ENCODE data around the gene CIITA.

Gene CIITA

DNA sequence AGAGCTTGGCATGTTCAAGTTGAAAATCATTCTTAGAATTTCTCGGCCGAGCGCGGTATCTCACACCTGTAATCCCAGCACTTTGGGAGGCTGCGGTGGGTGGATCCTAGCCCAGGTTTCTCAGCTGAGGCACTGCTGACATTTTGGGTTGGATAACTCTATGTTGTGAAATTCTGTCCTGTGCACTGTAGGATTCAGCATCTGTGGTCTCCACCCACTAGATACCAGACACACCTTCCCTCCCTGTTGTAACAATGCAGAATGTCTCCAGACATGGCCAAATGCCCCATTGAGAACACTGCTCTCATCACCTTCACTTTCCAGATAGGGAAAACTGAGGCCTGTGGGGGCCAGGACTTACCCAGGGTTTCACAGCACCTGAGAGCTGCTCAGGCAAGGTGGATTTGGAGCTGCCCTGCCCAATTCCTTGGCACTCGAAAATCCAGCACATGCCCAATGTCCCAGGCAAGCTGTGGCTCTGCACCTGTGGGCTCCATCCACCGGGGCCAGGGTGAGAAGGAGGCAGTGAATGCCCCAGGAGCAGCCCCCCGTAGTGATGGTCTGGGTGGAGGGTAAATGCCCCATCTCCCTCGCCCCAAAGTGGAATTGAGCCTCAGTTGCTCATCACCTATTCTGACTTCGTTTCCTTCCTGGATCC, 38.3 kb upstream of the CIITA start:
- no peaks in the 10 kb centered on the region for H4K20me1 ChIP-seq (ENCODE audit: control insufficient read depth, insufficient read depth, low read depth, low read length)
- no peaks in the 10 kb centered on the region for H3F3A ChIP-seq (ENCODE audit: control insufficient read depth, insufficient read depth)
- H3K27ac ChIP-seq (ENCODE audit: low read depth, low read length): no peak overlapping the region
- H3K4me2 ChIP-seq (ENCODE audit: low read length): no peak overlapping the region
- no peaks in the 10 kb centered on the region for H3K9me3 ChIP-seq (ENCODE audit: control insufficient read depth, insufficient read depth, low read length)
- H3K9me2 ChIP-seq (replicated peaks; ENCODE audit: control insufficient read depth, low read length): no peaks in the 10 kb centered on the region
- H3K36me3 ChIP-seq (ENCODE audit: control insufficient read depth, low read length): no peaks in the 10 kb centered on the region
- no peak overlapping the region for H3K4me3 ChIP-seq (ENCODE audit: low read length)
- H3K4me1 ChIP-seq (ENCODE audit: control insufficient read depth, low read length): 0 out of 2 replicates have a peak, but pooled peaks cover 3% of the 10 kb centered on the region
- TF ChIP-seq EZH2phosphoT487 (IDR thresholded peaks at IDR 0.05; ENCODE audit: borderline replicate concordance, low read length): no peak
- TF ChIP-seq, protein P1, sequence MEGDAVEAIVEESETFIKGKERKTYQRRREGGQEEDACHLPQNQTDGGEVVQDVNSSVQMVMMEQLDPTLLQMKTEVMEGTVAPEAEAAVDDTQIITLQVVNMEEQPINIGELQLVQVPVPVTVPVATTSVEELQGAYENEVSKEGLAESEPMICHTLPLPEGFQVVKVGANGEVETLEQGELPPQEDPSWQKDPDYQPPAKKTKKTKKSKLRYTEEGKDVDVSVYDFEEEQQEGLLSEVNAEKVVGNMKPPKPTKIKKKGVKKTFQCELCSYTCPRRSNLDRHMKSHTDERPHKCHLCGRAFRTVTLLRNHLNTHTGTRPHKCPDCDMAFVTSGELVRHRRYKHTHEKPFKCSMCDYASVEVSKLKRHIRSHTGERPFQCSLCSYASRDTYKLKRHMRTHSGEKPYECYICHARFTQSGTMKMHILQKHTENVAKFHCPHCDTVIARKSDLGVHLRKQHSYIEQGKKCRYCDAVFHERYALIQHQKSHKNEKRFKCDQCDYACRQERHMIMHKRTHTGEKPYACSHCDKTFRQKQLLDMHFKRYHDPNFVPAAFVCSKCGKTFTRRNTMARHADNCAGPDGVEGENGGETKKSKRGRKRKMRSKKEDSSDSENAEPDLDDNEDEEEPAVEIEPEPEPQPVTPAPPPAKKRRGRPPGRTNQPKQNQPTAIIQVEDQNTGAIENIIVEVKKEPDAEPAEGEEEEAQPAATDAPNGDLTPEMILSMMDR (IDR thresholded peaks at IDR 0.05; ENCODE audit: low read depth, low read length, poor library complexity, severe bottlenecking): no peak
- peaks cover 3% of the 10 kb centered on the region; the same call in 1 of the 2 replicates for H3K27me3 ChIP-seq (ENCODE audit: control insufficient read depth, low read length)
- H3K79me2 ChIP-seq (ENCODE audit: control insufficient read depth, low read length): no peaks in the 10 kb centered on the region

DNA sequence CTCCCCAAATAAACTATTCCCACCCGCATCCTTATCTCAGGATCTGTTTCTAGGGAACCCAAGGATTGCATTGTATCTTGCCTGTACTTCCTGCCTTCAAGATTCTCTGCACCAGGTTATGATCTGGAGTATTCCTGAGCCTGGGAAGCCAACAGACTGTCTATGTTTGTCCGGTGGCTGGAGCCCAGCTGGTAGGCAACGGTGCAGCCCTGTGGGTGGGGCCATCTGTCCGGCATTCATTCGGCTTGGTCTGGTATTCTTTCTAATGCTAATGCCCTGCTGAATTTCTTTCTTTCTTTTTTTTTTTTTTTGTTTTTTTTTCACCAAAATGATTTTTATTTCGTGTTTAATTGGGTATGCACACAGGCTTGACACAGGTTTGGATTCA, 37.7 kb upstream of the CIITA start:
- TF ChIP-seq EZH2phosphoT487 (IDR thresholded peaks at IDR 0.05; ENCODE audit: borderline replicate concordance, low read length): no peak
- TF ChIP-seq, protein P1 (IDR thresholded peaks at IDR 0.05; ENCODE audit: low read depth, low read length, poor library complexity, severe bottlenecking): no peak
- Histone ChIP-seq H3K4me2 (ENCODE audit: low read length) (no peak overlapping the region), H4K20me1 (ENCODE audit: control insufficient read depth, insufficient read depth, low read depth, low read length) (no peaks in the 10 kb centered on the region), H3K27me3 (ENCODE audit: control insufficient read depth, low read length) (no peaks in the 10 kb centered on the region), H3K4me3 (ENCODE audit: low read length) (no peak overlapping the region), H3K4me1 (ENCODE audit: control insufficient read depth, low read length) (0 out of 2 replicates have a peak, but pooled peaks cover 3% of the 10 kb centered on the region), H3K79me2 (ENCODE audit: control insufficient read depth, low read length) (no peaks in the 10 kb centered on the region), H3K27ac (ENCODE audit: low read depth, low read length) (no peak overlapping the region), H3F3A (ENCODE audit: control insufficient read depth, insufficient read depth) (no peaks in the 10 kb centered on the region), H3K36me3 (ENCODE audit: control insufficient read depth, low read length) (no peaks in the 10 kb centered on the region), H3K9me3 (ENCODE audit: control insufficient read depth, insufficient read depth, low read length) (no peaks in the 10 kb centered on the region), H3K9me2 (replicated peaks; ENCODE audit: control insufficient read depth, low read length) (no peaks in the 10 kb centered on the region)

DNA sequence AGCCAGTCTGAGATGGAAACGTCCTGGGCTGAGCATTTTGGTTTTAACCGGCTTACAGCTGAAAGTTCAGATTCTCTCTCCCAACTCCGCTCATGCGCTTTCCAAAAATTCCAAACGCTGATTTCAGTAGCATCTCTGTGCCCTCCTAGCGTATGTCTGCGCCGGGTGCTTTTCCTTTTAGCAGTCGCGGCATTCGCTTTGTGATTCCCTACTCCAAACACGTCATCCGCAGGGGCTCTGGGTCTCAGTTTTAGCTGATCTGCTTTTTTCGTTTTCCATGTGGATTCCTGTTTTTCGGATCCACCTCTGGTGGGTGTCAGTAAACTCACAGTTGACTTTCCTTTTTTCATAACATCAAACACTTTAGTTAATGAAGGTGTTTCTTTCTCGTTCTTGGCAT, 36.3 kb upstream of the CIITA start:
- H3K27me3 ChIP-seq (ENCODE audit: control insufficient read depth, low read length): no peaks in the 10 kb centered on the region

More for the DNA sequence above, 36.3 kb upstream of the CIITA start:
- Histone ChIP-seq H3K27ac (ENCODE audit: low read depth, low read length) (no peak overlapping the region), H3F3A (ENCODE audit: control insufficient read depth, insufficient read depth) (no peaks in the 10 kb centered on the region), H3K79me2 (ENCODE audit: control insufficient read depth, low read length) (no peaks in the 10 kb centered on the region), H3K4me3 (ENCODE audit: low read length) (no peak overlapping the region), H3K9me2 (replicated peaks; ENCODE audit: control insufficient read depth, low read length) (no peaks in the 10 kb centered on the region), H3K36me3 (ENCODE audit: control insufficient read depth, low read length) (no peaks in the 10 kb centered on the region), H4K20me1 (ENCODE audit: control insufficient read depth, insufficient read depth, low read depth, low read length) (no peaks in the 10 kb centered on the region), H3K4me2 (ENCODE audit: low read length) (no peak overlapping the region), H3K9me3 (ENCODE audit: control insufficient read depth, insufficient read depth, low read length) (no peaks in the 10 kb centered on the region), H3K4me1 (ENCODE audit: control insufficient read depth, low read length) (0 out of 2 replicates have a peak, but pooled peaks cover 3% of the 10 kb centered on the region)
- TF ChIP-seq, protein P1 (IDR thresholded peaks at IDR 0.05; ENCODE audit: low read depth, low read length, poor library complexity, severe bottlenecking): no peak
- no peak for TF ChIP-seq EZH2phosphoT487 (IDR thresholded peaks at IDR 0.05; ENCODE audit: borderline replicate concordance, low read length)

All from DOHH2 (cell line).